Measurements from ENCODE around the gene KIRREL3.
"Not testable (repeated sequence)": the region's sequence is repeated elsewhere in the genome, so short reads cannot be mapped to it uniquely, and the experiment has no call there.

Gene KIRREL3

GRCh38 chr11:126996036-126996804 is 4.3 kb downstream of the KIRREL3 start:
- DNase-seq = no peak

- no peak for DNase-seq
Observed at GRCh38 chr11:126993599-126993998, 7.0 kb downstream of the KIRREL3 start.

- no peak for DNase-seq
Observed at GRCh38 chr11:126992804-126993111, 7.8 kb downstream of the KIRREL3 start.

GRCh38 chr11:126992065-126992803 is 8.3 kb downstream of the KIRREL3 start:
- no peak for DNase-seq

- no peak for DNase-seq
Observed at GRCh38 chr11:126991596-126991995, 9.0 kb downstream of the KIRREL3 start.

- DNase-seq = no peak
Observed at GRCh38 chr11:126990716-126991480, 9.7 kb downstream of the KIRREL3 start.

- peak; percentile 83 for DNase-seq
Observed at GRCh38 chr11:126989942-126990715, 10.4 kb downstream of the KIRREL3 start.

- no peak for DNase-seq
Observed at GRCh38 chr11:126988655-126989054, 11.9 kb downstream of the KIRREL3 start.

- DNase-seq = no peak
Observed at GRCh38 chr11:126981635-126982034, 18.9 kb downstream of the KIRREL3 start.

- DNase-seq = no peak
Observed at GRCh38 chr11:126978911-126979310, 21.7 kb downstream of the KIRREL3 start.

GRCh38 chr11:126978165-126978564 is 22.4 kb downstream of the KIRREL3 start:
- no peak for DNase-seq

- DNase-seq = no peak
Observed at GRCh38 chr11:126973051-126973450, 27.5 kb downstream of the KIRREL3 start.

- no peak for DNase-seq
Observed at GRCh38 chr11:126971305-126971704, 29.3 kb downstream of the KIRREL3 start.

GRCh38 chr11:126969865-126970479 is 30.6 kb downstream of the KIRREL3 start:
- DNase-seq = no peak

- no peak for DNase-seq
Observed at GRCh38 chr11:126968915-126969314, 31.7 kb downstream of the KIRREL3 start.

- DNase-seq = no peak
Observed at GRCh38 chr11:126965331-126965730, 35.2 kb downstream of the KIRREL3 start.

- no peak for DNase-seq
Observed at GRCh38 chr11:126963603-126964363, 36.8 kb downstream of the KIRREL3 start.

GRCh38 chr11:126963115-126963514 is 37.5 kb downstream of the KIRREL3 start:
- DNase-seq = no peak

- DNase-seq = no peak
Observed at GRCh38 chr11:126959700-126960099, 40.9 kb downstream of the KIRREL3 start.

GRCh38 chr11:126956635-126957034 is 43.9 kb downstream of the KIRREL3 start:
- DNase-seq = no peak

GRCh38 chr11:126952533-126952932 is 48.0 kb downstream of the KIRREL3 start:
- not testable (repeated sequence) for DNase-seq

- no peak for DNase-seq
Observed at GRCh38 chr11:126951465-126951864, 49.1 kb downstream of the KIRREL3 start.
